Hippocampal formation (tissue), 2 donors: ENCODE results near the gene MANF.

ENCODE experiments used
- DNase-seq, 2 donors: peaks; one replicate each; lab custom pipeline; 2025; lab: John Stamatoyannopoulos, UW

The MANF gene

DNA sequence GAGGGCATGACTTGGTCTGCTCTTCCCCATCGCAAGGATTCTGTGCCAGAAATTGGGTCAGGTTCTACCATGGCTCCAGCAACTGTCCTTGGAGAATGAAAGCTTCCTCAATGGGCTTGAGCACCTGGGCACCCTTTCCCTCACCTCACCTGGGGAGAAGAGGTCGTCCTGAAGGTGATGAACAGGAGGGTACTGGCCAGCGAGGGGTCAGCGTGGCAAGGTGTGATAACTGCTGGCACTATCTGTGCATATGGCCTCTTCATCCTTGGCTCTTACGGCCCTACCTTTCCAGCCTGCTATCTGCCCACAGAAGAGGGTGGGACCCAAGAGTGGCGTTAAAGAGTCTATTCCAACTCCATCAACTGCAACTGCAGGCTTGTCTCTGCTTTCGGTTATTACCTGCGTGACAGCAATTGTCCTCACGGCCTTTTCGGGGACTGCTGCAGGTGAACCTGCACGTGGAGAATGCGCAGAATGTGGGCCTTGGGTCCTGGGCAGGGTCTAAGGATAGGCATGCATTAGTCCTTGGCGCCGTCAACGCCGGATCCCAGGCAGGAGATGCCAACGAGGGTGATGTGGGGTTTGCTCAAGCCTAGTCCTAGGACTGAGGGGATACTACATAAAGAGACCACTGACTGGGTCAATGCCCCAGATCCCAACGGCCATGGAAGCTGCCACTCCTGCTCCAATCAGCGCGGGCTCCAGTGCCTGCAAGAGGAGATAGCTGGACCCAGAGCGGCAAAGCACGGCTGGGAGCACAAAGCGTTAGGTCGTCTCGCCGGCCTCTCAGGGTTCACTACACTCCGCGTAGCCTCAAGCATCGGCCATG lies 5.4 kb downstream of the MANF start:
- no peak for DNase-seq

DNA sequence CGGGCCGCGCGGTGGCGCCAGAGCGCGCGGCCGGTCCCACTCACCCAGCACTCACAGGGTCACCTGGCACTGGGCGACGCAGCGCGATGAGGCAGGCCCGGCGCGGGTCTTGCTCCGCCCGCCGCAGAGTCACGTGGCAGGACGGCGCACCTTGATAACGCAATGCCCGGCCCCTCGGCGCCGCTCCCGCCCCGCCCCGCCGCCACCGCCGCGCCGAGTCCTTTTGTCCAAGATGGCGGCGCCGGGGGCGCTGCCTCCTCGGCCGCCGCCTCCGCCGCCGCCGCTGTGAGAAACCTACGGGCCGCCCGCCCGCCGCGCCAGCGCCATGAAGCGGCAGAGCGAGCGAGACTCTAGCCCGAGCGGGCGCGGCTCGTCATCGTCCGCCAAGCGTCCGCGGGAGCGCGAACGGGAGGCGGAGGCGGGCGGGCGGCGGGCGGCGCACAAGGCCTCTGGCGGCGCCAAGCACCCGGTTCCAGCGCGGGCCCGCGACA lies 6.0 kb downstream of the MANF start, which contains the start of gene RBM15B:
Gene RBM15B, plus strand, starts transcription at position 211 of the 491 bp plus-strand sequence. Its CDS starts 115 bp downstream, at position 326.
- peak; percentile 93 to 95 for DNase-seq

DNA sequence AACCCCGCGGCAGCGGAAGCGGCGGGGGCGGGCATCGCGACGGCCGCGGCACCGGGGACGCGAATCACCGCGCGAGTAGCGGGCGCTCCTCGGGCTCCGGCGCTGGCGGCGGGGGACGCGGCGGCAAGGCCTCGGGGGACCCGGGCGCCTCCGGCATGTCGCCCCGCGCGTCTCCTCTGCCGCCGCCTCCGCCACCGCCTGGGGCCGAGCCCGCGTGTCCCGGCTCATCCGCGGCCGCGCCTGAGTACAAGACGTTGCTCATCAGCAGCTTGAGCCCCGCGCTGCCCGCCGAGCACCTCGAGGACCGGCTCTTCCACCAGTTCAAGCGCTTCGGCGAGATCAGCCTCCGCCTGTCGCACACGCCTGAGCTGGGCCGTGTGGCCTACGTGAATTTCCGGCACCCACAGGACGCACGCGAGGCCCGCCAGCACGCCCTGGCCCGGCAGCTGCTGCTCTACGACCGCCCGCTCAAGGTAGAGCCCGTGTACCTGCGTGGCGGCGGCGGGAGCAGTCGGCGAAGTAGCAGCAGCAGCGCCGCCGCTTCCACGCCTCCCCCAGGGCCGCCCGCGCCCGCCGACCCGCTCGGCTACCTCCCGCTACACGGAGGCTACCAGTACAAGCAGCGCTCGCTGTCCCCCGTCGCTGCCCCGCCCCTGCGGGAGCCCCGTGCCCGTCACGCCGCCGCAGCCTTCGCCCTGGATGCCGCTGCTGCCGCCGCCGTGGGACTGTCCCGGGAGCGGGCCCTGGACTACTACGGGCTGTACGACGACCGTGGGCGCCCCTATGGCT lies 6.7 kb downstream of the MANF start:
- DNase-seq: no peak

DNA sequence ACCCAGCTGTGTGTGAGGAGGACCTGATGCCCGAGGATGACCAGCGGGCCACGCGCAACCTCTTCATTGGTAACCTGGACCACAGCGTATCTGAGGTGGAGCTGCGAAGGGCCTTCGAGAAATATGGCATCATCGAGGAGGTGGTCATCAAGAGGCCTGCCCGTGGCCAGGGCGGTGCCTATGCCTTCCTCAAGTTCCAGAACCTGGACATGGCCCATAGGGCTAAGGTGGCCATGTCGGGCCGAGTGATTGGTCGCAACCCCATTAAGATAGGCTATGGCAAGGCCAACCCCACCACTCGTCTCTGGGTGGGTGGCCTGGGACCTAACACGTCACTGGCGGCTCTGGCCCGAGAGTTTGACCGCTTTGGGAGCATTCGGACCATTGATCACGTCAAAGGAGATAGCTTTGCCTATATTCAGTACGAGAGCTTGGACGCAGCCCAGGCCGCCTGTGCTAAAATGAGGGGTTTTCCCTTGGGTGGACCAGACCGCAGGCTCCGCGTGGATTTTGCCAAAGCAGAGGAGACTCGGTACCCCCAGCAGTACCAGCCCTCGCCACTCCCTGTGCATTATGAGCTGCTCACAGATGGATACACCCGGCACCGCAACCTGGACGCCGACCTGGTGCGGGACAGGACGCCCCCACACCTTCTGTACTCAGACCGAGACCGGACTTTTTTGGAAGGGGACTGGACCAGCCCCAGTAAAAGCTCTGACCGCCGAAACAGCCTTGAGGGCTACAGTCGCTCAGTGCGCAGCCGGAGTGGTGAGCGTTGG lies 7.5 kb downstream of the MANF start:
- DNase-seq: no peak

DNA sequence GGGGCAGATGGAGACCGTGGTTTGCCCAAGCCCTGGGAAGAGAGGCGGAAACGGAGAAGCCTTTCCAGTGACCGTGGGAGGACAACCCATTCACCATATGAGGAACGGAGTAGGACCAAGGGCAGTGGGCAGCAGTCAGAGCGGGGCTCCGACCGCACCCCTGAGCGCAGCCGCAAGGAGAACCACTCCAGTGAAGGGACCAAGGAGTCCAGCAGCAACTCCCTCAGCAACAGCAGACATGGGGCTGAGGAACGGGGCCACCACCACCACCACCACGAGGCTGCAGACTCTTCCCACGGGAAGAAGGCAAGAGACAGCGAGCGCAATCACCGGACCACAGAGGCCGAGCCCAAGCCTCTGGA lies 8.0 kb downstream of the MANF start:
- DNase-seq: no peak

DNA sequence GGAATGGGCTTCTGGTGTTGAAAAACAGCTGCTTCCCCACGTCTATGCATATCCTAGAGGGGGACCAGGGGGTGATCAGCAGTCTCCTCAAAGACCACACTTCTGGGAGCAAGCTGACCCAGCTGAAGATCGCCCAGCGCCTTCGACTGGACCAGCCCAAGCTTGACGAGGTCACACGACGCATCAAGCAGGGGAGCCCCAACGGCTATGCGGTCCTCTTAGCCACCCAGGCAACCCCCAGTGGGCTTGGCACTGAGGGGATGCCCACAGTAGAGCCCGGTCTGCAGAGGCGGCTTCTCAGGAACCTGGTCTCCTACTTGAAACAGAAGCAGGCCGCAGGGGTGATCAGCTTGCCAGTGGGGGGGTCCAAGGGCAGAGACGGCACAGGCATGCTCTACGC lies 8.5 kb downstream of the MANF start:
- DNase-seq: no peak

DNA sequence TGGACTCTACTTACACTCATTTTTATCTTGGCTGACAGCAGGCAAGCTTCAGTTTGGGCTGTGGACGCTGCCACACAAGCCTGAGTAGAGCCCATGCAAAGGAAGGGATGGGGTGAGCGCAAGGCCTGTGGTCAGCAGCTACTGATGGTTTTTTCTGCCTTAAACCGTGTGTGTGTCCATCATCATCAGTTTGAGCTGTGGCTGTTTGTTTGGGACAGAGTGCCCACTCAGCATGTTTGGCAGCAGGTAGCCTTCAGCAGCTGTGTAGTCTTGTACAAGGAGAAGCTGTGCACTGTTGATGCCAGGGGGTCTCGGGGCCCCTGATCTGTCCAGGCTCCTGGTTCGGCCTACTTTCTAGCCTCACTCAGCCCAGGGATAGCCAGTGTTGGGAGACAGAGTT lies 9.4 kb downstream of the MANF start:
- DNase-seq: no peak

DNA sequence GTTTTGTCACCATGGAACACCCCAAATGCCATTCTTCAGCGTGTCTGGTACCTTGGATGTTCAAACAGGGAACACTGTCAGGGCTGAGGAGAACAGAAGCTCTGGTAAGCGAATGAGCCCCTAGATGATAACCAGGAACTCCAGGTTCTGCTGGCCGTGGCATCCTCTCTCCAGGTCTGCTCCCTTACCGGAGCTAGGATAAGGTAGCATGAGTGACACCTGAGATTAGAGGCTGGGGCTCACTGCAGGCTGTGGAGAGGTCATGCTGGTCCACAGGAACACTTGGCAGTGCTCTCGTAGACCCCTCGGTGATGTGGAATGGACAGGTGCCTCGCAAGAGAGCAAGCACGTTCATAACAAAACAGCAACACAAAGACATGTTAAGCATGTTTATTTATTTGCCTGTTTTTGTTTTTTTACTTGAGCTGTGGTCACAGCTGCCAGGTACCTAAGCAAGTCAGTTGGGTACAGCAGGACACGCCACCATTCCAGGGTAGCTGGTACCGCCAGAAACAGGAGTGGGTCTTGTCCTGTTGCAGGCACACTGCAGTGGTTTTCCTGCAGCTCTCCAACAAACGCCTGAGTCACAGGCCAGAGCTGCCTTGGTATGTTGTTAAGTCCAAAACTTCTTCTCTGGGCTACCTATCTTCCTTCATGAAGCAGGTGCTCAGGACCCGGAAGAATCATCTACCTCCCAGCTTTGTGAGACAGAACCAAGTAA lies 10.6 kb downstream of the MANF start:
- DNase-seq: no peak

DNA sequence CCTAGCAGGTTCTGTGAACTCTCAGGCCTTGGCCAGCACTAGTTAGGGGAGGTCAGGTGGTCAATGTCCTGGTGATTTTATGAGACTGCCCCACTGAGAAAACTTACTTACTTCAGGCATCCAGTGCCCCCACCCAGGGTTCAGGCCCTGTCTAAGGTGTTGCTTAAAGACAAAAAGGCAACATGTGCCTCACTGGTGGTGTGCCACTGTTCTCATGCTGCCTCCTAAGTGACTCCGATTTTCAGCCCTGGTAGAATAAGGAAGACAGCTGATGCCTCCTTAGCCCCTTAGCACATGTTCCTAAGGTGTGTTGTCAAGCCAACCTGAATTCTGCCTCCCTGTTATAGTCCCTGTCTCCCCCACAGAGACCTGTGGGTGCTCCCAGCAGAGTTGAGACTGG lies 11.3 kb downstream of the MANF start:
- no peak for DNase-seq

DNA sequence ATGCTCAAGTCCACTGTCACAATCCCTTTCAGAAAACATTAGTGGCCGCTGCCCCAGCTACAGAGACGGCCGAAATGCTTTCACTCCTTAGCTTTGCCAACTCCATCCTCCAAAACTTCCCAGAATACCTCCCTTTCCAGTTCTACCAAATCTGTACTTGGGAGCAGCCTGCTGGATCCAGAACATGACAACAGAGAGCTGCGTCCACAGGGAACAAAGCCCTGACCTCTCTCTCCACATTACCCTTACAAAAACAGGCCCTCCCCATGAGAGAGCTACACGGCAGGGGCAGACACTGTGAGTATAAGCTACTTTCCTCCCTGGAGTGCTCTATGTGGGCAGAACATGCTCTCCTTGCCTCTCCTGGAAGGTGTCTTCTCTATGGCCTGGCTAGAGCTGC lies 12.3 kb downstream of the MANF start:
- no peak for DNase-seq

DNA sequence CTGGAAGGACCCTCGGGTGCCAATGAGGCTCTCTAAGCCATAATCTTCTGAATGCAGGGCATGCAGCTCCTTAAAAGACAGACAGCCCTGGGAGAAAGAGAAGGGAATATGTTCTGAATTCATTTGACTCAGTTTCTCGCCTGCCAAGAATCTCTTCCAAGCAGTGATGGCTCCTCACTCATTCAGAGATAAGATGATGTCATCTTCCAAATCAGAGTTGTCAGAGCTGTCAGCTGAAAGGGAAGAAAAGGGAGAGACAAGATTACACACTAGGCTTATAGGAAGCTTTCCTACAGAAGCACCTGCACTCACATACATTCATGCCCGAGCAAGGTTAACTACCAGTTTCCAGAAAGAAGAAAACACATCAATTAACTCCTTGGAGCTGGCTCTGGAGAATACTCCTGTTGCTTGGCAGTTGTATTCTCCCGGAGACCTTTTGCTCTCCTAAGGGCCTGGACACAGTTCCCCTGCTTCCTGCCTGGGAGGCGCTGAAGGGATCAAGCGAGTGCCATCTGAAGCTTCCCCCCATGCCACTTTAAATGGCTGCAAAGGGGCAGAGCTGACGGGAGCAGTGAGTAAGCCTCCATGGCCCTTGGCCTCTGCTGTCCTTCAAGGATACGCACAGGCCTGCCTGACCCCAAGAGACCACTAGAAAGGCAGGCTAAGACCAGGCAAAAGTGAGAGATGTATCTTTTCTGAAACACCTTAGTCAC lies 13.7 kb downstream of the MANF start:
- no peak for DNase-seq

DNA sequence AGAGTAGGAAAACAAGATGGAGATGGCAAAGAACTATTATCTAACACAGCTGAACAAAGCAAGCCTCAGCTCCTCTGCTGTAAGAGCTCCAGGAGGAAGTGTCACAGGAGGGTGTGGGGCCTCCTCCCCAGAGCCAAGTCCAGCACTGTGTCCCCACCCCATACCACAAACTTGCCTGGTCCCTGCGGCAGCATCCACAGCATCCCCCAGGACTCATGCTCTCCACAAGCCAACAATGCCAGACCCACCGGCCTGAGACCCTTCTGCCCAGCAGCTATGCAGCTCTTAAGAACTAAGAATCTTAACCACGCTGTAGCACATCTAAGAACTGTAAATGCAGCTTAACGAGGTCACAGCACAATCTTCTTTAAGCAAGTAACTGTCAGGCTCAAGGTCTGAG lies 15.1 kb downstream of the MANF start:
- DNase-seq: no peak

DNA sequence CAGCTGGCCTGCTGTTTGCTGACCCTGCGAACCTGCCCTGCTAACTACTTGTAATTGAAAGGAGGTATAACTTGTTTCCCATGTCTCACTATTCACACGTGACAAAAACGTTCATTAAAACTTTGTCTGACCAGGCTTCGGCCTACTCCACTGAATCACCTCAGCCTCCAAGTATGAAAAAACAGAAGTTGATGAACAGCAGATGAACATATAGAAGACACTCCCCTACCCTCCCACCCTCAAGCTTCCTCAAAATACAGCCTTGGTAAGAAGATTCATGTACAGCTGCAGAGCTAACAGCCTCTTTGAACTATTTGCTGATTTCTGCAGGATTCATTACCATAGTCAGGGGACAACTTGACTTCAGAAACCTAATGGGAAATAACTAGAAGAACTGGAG lies 16.6 kb downstream of the MANF start:
- no peak for DNase-seq

DNA sequence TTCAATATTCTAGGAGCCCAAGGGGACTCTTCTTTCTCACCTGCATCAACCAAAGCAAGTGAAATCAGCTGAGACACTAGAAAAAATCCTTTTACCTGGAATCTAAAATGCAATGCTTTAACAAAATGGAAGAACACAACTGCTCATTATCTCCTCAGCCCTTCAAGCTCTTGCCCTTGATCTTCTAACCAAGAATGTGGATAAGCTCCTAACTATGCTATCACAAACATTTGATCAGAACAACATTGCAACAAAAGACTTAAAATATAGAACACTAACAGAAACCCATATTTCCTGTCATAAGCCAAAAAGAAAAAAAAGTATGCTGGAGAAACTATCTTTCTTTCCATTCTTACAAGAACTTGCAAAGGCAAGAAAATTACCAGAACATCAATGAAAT lies 18.6 kb downstream of the MANF start:
- DNase-seq: no peak

DNA sequence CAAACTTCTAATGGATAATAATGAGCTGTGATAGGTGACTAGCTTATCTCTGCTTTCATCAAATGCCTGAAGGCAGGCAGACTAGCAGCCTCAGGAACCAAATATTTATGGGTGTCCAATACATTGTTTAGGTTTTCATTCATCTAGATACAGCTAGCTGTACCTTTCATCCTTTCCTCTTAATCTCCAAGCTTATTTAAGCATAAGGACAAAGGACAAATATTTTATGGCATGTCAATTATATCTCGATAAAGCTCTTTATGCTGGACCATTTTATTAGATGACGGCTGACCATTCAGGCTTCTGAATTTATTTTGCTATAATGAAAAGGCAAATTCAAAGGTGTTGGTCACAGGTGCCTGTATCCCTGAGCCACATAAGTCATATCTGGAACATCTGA lies 22.9 kb downstream of the MANF start:
- no peak for DNase-seq

DNA sequence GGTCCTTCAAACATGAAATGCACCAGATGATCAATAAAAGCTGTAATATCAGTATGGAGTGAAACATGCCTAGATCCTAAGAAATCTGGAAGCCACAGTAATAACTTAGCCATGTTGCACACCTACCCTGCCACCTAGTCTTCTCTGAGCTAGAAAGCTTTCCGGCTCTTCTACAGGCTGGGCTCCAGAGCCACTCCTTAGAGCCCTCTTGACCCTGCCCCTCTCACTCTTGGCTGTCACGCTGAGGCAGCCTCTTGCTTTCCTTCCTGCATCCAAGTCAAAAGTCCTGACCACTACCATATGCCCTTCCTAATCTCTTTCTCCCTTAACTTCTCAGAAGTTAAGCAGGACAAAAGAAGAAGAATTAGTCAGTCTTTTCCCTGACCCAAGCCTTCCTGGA lies 23.7 kb downstream of the MANF start:
- DNase-seq: no peak

DNA sequence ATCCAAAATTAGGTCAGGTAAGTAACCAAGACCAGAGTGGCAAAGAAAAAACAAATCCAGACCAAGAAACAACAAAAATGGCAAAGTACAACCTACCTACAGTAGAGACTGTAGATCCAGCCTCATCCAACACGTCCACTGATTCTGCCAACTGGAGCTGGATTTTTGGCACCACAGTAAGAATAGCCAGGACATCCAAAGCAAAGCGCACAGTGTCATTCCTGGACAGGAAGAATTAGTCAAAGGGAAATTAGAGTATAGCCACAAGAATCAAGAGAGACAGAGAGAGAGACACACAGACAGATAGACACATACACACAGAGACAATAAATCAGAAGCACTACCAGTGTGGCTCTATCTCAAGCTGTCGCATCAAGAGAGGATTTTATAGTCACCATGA lies 37.1 kb downstream of the MANF start:
- no peak for DNase-seq

DNA sequence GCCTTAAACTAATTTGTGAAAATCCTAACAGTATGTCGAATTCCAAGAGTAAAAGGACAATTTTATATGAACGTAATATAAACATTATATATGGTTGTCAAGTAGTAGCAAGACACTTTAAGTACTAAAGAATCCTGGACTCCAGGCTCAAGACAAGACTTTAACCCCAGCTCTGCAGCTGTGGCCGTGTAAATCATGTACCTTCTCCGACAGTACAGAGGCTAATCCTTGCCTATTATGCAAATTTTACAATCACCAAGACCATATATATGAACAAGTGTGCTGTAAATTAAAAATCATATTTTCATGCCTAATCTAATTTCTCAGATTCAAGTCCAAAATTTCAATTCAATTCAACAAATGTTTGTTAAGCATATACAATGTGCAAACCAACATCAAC lies 41.8 kb downstream of the MANF start:
- DNase-seq: no peak

DNA sequence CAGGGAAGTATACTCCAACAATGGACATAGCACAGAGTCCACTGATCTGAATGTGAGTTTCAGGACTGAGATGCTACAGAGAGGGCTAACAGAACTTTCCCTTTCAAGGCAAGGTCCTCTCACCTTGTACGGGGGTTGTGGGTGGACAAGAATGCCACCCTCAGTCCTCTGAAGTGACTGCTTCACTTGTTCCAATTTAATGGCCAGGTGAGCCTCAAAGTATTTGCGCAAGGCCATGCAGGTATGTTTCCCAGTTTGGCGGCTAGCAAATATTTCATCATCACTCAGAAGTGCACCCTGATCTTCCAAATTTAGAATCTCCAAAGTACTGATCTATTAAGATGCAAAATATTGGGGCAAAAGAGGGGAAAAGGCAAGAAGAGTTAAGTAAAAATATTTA lies 44.0 kb downstream of the MANF start:
- DNase-seq: no peak

DNA sequence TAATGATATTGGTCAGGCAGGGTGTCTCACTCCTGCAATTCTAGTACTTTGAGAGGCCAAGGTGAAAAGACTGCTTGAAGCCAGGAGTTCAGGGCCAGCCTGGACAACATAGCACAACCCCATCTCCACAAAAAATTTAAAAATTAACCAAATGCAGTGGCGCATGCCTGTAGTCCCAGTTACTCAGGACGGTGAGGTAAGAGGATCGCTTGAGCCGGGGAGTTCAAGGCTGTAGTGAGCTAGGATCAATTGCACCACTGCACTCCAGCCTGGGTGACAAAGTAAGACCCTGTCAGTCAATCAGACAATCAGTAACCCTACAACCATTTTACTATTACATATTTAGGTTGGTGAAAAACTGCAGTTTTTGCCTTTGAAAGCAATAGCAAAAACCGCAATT lies 49.0 kb downstream of the MANF start:
- no peak for DNase-seq

DNA sequence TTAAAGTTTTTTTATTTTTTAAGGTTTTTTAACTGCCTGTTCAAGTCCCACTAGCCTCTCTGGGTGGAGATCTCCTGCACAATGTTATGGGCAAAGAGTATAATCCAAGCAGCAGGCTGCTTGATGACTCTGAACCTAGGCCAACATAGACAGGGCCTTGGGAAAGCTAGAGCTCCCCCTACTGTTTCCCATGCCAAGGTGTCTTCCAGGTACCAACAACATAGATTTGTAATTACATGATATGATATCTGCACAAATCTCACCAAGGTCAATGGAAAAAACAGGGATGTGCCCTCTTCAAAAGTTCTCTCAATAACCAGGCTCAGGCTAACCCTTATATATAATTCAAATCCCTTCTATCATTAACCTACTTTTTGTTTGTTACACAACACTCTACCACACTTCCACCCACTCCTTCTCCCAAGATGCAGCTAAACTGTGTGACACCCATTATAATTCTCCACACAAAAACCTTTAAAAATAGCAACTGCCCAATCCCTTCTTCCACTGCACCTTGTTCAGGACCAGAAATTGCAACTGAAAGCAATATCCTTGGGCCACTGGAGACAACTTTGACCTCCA lies 49.7 kb downstream of the MANF start:
- DNase-seq: peak in 1 of 2 donors; percentile 35
